K562 (cell line): ENCODE results near the gene DCUN1D3. TPM values are rescaled to one million over a fixed set of nuclear protein-coding genes. Genes with fewer than 3 reads are reported as not detected.

Experiments
- BACH1 ChIP-seq: fragments of 200-800 bp; sonication (Bioruptor generic); IDR thresholded peaks from 2 replicates; pipeline ENCODE4 v1.6.1; 2016; ENCODE audit warnings: missing genetic modification characterization, missing compliant biosample characterization
- CBX3 ChIP-seq, 2 experiments: IDR thresholded peaks; 1 replicate in 1 of 2; 2 replicates in 1 of 2; pipeline ENCODE4 v1.6.1; 2012; ENCODE audit warnings: inconsistent platforms in 2 of 2, low read length in 2 of 2, borderline replicate concordance in 1 of 2, control low read depth in 1 of 2
- CBX8 ChIP-seq: fragments of 200-600 bp; sonication (generic); IDR thresholded peaks from 2 replicates; pipeline ENCODE4 v1.6.1; 2012; ENCODE audit warnings: borderline replicate concordance, mixed run types, low read depth, mild to moderate bottlenecking, moderate library complexity, mixed read lengths, low read length, control low read depth, inconsistent platforms; ENCODE audit not compliant: poor library complexity, severe bottlenecking; ENCODE audit errors: extremely low read depth
- CCNT2 ChIP-seq: IDR thresholded peaks from 2 replicates; pipeline ENCODE4 v1.6.1; 2011; ENCODE audit warnings: borderline replicate concordance, low read depth, mild to moderate bottlenecking, moderate library complexity, mixed read lengths, low read length; ENCODE audit not compliant: insufficient read length; ENCODE audit errors: extremely low read depth
- COPS2 ChIP-seq: fragments of 450-650 bp; conservative IDR thresholded peaks from 2 replicates; pipeline ENCODE4 v1.6.1; 2016; ENCODE audit warnings: mild to moderate bottlenecking, moderate library complexity
- CREM ChIP-seq: IDR thresholded peaks from 2 replicates; pipeline ENCODE4 v1.6.1; 2014; ENCODE audit warnings: antibody characterized with exemption, low read depth
- DACH1 ChIP-seq: fragments of 450-650 bp; IDR thresholded peaks from 2 replicates; pipeline ENCODE4 v1.6.1; 2018; ENCODE audit not compliant: partially characterized antibody
- ELF4 ChIP-seq: fragments of 450-650 bp; formaldehyde crosslinking; IDR thresholded peaks from 2 replicates; pipeline ENCODE4 v1.4.0; 2022; ENCODE audit warnings: missing genetic modification characterization
- FOS ChIP-seq: IDR thresholded peaks from 3 replicates; pipeline ENCODE4 v1.6.1; 2011; ENCODE audit not compliant: insufficient read length; ENCODE audit errors: extremely low read depth
- JUND ChIP-seq, 2 experiments: IDR thresholded peaks; 2 replicates in 1 of 2; 3 replicates in 1 of 2; pipeline ENCODE4 v1.6.1; 2011; ENCODE audit warnings: borderline replicate concordance in 2 of 2, low read depth in 2 of 2, low read length in 2 of 2, improper control_type of control experiment in 1 of 2, missing biosample characterization in 1 of 2, missing genetic modification characterization in 1 of 2, missing genetic modification reagents in 1 of 2
- MEF2A ChIP-seq: IDR thresholded peaks from 2 replicates; pipeline ENCODE4 v1.6.1; 2011; ENCODE audit warnings: low read depth, mild to moderate bottlenecking, low read length, moderate library complexity; ENCODE audit not compliant: control insufficient read depth
- MYNN ChIP-seq, 2 experiments: sonication (generic); formaldehyde crosslinking in 1 of 2; IDR thresholded peaks; 2 replicates each; pipeline versions ENCODE4 v1.5.0 to v1.6.1; 2016 to 2020; ENCODE audit warnings: antibody characterized with exemption in 1 of 2, missing genetic modification reagents in 1 of 2
- PHF8 ChIP-seq: fragments of 200-600 bp; sonication (generic); IDR thresholded peaks from 2 replicates; pipeline ENCODE4 v1.6.1; 2012; ENCODE audit warnings: mixed run types, mild to moderate bottlenecking, inconsistent platforms, low read length, moderate library complexity, borderline replicate concordance
- POLR2G ChIP-seq: fragments of 200-400 bp; formaldehyde crosslinking; IDR thresholded peaks from 2 replicates; pipeline ENCODE4 v1.6.1; 2017; ENCODE audit warnings: low read depth, mild to moderate bottlenecking, antibody characterized with exemption, low read length, moderate library complexity
- RBM39 ChIP-seq: fragments of 200-400 bp; formaldehyde crosslinking; optimal IDR thresholded peaks from 2 replicates; pipeline ENCODE3; 2018; ENCODE audit warnings: low read depth, low read length
- RFX1 ChIP-seq: fragments of 450-650 bp; IDR thresholded peaks from 2 replicates; pipeline ENCODE4 v1.6.1; 2016; ENCODE audit warnings: mild to moderate bottlenecking, moderate library complexity
- RNF2 ChIP-seq: sonication (generic); IDR thresholded peaks from 2 replicates; pipeline ENCODE4 v1.6.1; 2016
- SIX5 ChIP-seq, 2 experiments: IDR thresholded peaks; 2 replicates each; pipeline ENCODE4 v1.6.1; 2011; ENCODE audit warnings: low read length in 2 of 2, borderline replicate concordance in 1 of 2, low read depth in 1 of 2, mild to moderate bottlenecking in 1 of 2, moderate library complexity in 1 of 2; ENCODE audit not compliant: insufficient read depth in 1 of 2
- SLC30A9 ChIP-seq: fragments of 250-450 bp; sonication (Bioruptor Pico); IDR thresholded peaks from 2 replicates; pipeline ENCODE4 v1.8.0; 2022; ENCODE audit warnings: mild to moderate bottlenecking, moderate library complexity
- SRSF9 ChIP-seq: fragments of 200-400 bp; formaldehyde crosslinking; IDR thresholded peaks from 2 replicates; pipeline ENCODE4 v1.6.1; 2017; ENCODE audit warnings: low read depth, low read length, borderline replicate concordance
- TAF7 ChIP-seq: fragments of 450-650 bp; IDR thresholded peaks from 2 replicates; pipeline ENCODE4 v1.6.1; 2016; ENCODE audit warnings: missing genetic modification characterization, missing compliant biosample characterization
- TBP ChIP-seq: optimal IDR thresholded peaks from 2 replicates; pipeline ENCODE3; 2011; ENCODE audit warnings: low read depth, low read length, improper control_type of control experiment
- TGIF2 ChIP-seq: sonication (generic); formaldehyde crosslinking; IDR thresholded peaks from 2 replicates; pipeline ENCODE4 v1.8.1; 2022; ENCODE audit warnings: mild to moderate bottlenecking, missing genetic modification reagents, moderate library complexity
- TRIM24 ChIP-seq, 2 experiments: fragments of 450-650 bp; IDR thresholded peaks; 2 replicates each; pipeline ENCODE4 v1.6.1; 2016
- ZKSCAN8 ChIP-seq: fragments of 200-800 bp; sonication (Bioruptor generic); IDR thresholded peaks from 2 replicates; pipeline ENCODE4 v1.6.1; 2016; ENCODE audit warnings: missing genetic modification characterization, missing compliant biosample characterization
- ZNF316 ChIP-seq: fragments of 450-650 bp; IDR thresholded peaks from 2 replicates; pipeline ENCODE4 v1.6.1; 2016
- ZNF408 ChIP-seq: fragments of 250-450 bp; sonication (Bioruptor Pico); IDR thresholded peaks from 2 replicates; pipeline ENCODE4 v1.4.0; 2020; ENCODE audit warnings: low read depth, mild to moderate bottlenecking, moderate library complexity
- ZNF717 ChIP-seq: fragments of 250-450 bp; sonication (Bioruptor Pico); IDR thresholded peaks from 2 replicates; pipeline ENCODE4 v1.5.0; 2021
- ZNF764 ChIP-seq: fragments of 250-450 bp; sonication (Bioruptor Pico); IDR thresholded peaks from 2 replicates; pipeline ENCODE4 v1.4.0; 2020; ENCODE audit warnings: low read depth, mild to moderate bottlenecking, moderate library complexity
- ZSCAN32 ChIP-seq: fragments of 450-650 bp; formaldehyde crosslinking; IDR thresholded peaks from 2 replicates; pipeline ENCODE4 v1.4.0; 2020; ENCODE audit warnings: mild to moderate bottlenecking, moderate library complexity
- polyA plus RNA-seq, 8 experiments: library from polyadenylated mRNA; depleted of rRNA in 4 of 8; stranded (reverse) in 5 of 8; unstranded in 3 of 8; fragments of >200 nt; fragmentation: Nextera tagmentation in 2 of 8; fragmentation: Illumina TruSeq in 1 of 8; extraction: Ambion mirVana in 2 of 8; extraction: Trizol in 1 of 8; gene quantifications; 2 replicates each; pipeline versions ENCODE4 v1.2.1 to v1.2.3, GENCODE V29; 2011 to 2014; ENCODE audit warnings: inconsistent platforms in 1 of 8, missing spikeins in 1 of 8
- total RNA-seq, 7 experiments: library from RNA; depleted of rRNA in 6 of 7; stranded (reverse); fragments of >200 nt in 6 of 7; fragmentation: Illumina TruSeq in 2 of 7; extraction: Trizol in 2 of 7; gene quantifications; 2 replicates each; pipeline versions ENCODE4 v1.2.1 to v1.2.3, GENCODE V29; 2011 to 2021; ENCODE audit warnings: low replicate concordance in 1 of 7

Gene DCUN1D3
- total and polyA plus RNA-seq, 9 of the 15 experiments (the other 6 are each of a cell fraction or from before 2014, with no cell fraction given): 1.0 to 4.7 (median 2.2) TPM

DNA sequence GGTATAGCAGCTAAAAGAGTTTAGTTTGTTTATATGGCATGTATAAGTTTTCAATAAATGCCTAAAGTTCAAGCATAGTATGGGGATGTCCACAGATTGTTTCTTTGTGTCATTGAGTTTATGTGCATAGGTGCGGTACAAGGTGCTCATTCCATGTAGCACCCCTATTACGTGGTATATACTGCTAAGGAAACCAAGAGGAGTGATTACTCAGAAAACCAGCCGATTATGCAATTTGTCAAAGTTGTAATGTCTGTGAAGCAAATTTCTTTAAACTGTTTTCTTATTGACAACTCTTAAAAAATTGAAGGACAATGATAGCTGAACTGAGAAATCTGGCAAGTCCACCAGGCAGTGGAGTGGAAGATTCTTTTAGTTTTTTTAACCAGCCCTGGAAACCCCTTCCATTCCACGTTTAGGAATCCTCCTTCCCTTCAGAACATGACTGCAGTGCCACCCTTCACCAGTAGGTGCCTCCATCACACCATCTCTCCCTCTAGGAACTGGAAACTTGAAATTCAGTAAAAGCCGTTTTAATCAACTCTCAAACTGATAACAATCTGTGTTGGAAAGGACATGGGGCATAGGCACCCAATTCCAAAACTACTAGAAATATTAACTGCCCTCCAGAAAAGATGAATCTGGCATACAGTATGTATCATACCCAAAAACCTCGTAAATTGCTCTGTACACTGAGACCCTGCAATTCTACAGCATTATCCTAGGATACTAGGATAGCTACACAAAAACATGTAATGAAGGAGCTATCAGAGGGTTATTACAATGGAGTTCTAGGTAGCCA lies 50.4 kb downstream of the DCUN1D3 start (continued):
- TF ChIP-seq RBM39 (no peak), SIX5 (IDR thresholded peaks at IDR 0.05; ENCODE audit: borderline replicate concordance in 1 of 2, insufficient read depth in 1 of 2, low read depth in 1 of 2, low read length in 2 of 2) (no peak), MYNN (IDR thresholded peaks at IDR 0.05) (no peak), MYNN (CRISPR knock-in tag; IDR thresholded peaks at IDR 0.05) (no peak), TBP (no peak), ZKSCAN8 (CRISPR knock-in tag) (no peak), POLR2G (no peak), ZNF764 (CRISPR knock-in tag) (no peak), CREM (0 out of 2 replicates have a peak, but pooled peaks have one; percentile 24), SLC30A9 (CRISPR knock-in tag) (no peak), TAF7 (tag) (no peak), RNF2 (no peak), SRSF9 (no peak), RFX1 (no peak), PHF8 (no peak), BACH1 (tag) (no peak), COPS2 (no peak), TRIM24 (IDR thresholded peaks at IDR 0.05) (no peak), CBX3 (IDR thresholded peaks at IDR 0.05; ENCODE audit: borderline replicate concordance in 1 of 2, low read length in 2 of 2) (no peak), ZSCAN32 (no peak), DACH1 (no peak), FOS (no peak), TGIF2 (CRISPR knock-in tag) (no peak), JUND (IDR thresholded peaks at IDR 0.05; ENCODE audit: borderline replicate concordance, low read depth, low read length) (0 out of 2 replicates have a peak, but pooled peaks have one; percentile 12), JUND (tag; IDR thresholded peaks at IDR 0.05; ENCODE audit: borderline replicate concordance, low read depth, low read length) (no peak; the same call in 2 of the 3 replicates), ZNF408 (CRISPR knock-in tag) (no peak), MEF2A (no peak), CBX8 (no peak), ZNF316 (peak; percentile 83), CCNT2 (no peak), ELF4 (no peak), ZNF717 (CRISPR knock-in tag) (no peak)
